D721Med (cell line): ENCODE data around the gene CRABP2.

ENCODE experiments used
- DNase-seq: peaks from one replicate; pipeline ENCODE4 v3.0.0; 2011; ENCODE audit warnings: low spot score; ENCODE audit not compliant: insufficient read length
- FAIRE-seq: peaks from 2 replicates; lab custom pipeline; 2011; peaks lifted over from hg19 to GRCh38; lab: Jason Lieb, UNC
- TF ChIP-seq, protein P1 (sequence below): IDR thresholded peaks from 2 replicates; pipeline ENCODE4 v1.5.1; 2012; ENCODE audit warnings: mild to moderate bottlenecking, control low read depth; ENCODE audit not compliant: insufficient read depth; ENCODE audit errors: missing control alignments

The CRABP2 gene

DNA sequence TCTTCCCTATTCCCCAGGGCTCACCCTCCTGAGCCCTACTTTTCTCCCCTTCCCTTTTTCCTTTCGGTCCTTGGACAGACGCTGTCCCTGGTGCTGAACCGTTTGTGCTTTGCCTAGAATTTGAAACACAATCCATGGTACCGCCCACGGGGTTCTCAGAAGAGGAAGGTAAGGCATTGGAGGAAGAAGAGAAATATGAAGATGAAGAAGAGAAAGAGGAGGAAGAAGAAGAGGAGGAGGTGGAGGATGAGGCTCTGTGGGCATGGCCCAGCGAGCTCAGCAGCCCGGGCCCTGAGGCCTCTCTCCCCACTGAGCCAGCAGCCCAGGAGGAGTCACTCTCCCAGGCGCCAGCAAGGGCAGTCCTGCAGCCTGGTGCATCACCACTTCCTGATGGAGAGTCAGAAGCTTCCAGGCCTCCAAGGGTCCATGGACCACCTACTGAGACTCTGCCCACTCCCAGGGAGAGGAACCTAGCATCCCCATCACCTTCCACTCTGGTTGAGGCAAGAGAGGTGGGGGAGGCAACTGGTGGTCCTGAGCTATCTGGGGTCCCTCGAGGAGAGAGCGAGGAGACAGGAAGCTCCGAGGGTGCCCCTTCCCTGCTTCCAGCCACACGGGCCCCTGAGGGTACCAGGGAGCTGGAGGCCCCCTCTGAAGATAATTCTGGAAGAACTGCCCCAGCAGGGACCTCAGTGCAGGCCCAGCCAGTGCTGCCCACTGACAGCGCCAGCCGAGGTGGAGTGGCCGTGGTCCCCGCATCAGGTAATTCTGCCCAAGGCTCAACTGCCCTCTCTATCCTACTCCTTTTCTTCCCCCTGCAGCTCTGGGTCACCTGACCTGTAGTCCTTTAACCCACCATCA lies 53.0 kb downstream of the CRABP2 start:
- FAIRE-seq (no peak), DNase-seq (no peak)
- TF ChIP-seq, protein P1, sequence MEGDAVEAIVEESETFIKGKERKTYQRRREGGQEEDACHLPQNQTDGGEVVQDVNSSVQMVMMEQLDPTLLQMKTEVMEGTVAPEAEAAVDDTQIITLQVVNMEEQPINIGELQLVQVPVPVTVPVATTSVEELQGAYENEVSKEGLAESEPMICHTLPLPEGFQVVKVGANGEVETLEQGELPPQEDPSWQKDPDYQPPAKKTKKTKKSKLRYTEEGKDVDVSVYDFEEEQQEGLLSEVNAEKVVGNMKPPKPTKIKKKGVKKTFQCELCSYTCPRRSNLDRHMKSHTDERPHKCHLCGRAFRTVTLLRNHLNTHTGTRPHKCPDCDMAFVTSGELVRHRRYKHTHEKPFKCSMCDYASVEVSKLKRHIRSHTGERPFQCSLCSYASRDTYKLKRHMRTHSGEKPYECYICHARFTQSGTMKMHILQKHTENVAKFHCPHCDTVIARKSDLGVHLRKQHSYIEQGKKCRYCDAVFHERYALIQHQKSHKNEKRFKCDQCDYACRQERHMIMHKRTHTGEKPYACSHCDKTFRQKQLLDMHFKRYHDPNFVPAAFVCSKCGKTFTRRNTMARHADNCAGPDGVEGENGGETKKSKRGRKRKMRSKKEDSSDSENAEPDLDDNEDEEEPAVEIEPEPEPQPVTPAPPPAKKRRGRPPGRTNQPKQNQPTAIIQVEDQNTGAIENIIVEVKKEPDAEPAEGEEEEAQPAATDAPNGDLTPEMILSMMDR = no peak
